ENCODE results near the gene PARPBP.

- TF ChIP-seq POLR2A (IDR thresholded peaks at IDR 0.05; ENCODE audit: low read length): no peak
- TF ChIP-seq GATA1 (IDR thresholded peaks at IDR 0.05; ENCODE audit: low read depth, low read length): no peak
Measured at GRCh38 chr12:102232446-102232845, 112.5 kb downstream of the PARPBP start.
